ENCODE measurements around the gene P2RX1. TPM values are rescaled to one million over a fixed set of nuclear protein-coding genes. Genes with fewer than 3 reads are reported as not detected.
A peak's percentile ranks its signal among the peaks of the same experiment; 100 is the strongest.

P2RX1 gene
- total and polyA plus RNA-seq, 2 of the 4 experiments (the other 2 are of a cell fraction), result not detected

GRCh38 chr17:3921502-3922319 is 5.4 kb upstream of the P2RX1 start:
- ATAC-seq (ENCODE audit: low read depth), result no peak

More at GRCh38 chr17:3921502-3922319, 5.4 kb upstream of the P2RX1 start:
- no TSS peak for BruUV-seq (replicated peaks)
- TF ChIP-seq SMC3 (IDR thresholded peaks at IDR 0.05; ENCODE audit: low read depth, low read length), result no peak
- no peak for TF ChIP-seq MXI1 (IDR thresholded peaks at IDR 0.05; ENCODE audit: borderline replicate concordance, low read depth, low read length)
- no peak for TF ChIP-seq POLR2A (IDR thresholded peaks at IDR 0.05; ENCODE audit: low read depth, low read length)
- TF ChIP-seq BHLHE40 (IDR thresholded peaks at IDR 0.05; ENCODE audit: low read depth, low read length), result no peak
- no peak for TF ChIP-seq RFX5 (IDR thresholded peaks at IDR 0.05; ENCODE audit: low read depth, low read length)
- TF ChIP-seq MAZ (IDR thresholded peaks at IDR 0.05; ENCODE audit: borderline replicate concordance, low read depth, low read length), result no peak
- no peak for TF ChIP-seq CHD1 (IDR thresholded peaks at IDR 0.05; ENCODE audit: low read depth, low read length)
- peaks cover 8% of the 10 kb centered on the region; the same call in 1 of the 2 replicates for H3K4me1 ChIP-seq (ENCODE audit: control insufficient read depth, insufficient read depth, low read length)
- no peaks in the 10 kb centered on the region for H3K9me1 ChIP-seq (ENCODE audit: insufficient read depth, low read length)
- H4K20me1 ChIP-seq (ENCODE audit: insufficient read depth, low read length), result no peaks in the 10 kb centered on the region
- intact Hi-C loops (cut with micrococcal nuclease) (no loop called here), dilution Hi-C loops (cut with HindIII; ENCODE audit: low sequenced_read_pairs, unreplicated experiment) (no loop called here), in situ Hi-C loops (cut with MboI; ENCODE audit: low sequenced_read_pairs) (no loop called here)
- H3K9me3 ChIP-seq (ENCODE audit: control insufficient read depth, insufficient read depth, low read length), result no peaks in the 10 kb centered on the region
- H3K14ac ChIP-seq (replicated peaks; ENCODE audit: low read depth, low read length), result no peak overlapping the region
- H3K4me2 ChIP-seq (ENCODE audit: low read depth, low read length), result no peak overlapping the region
- H2AK9ac ChIP-seq (replicated peaks; ENCODE audit: low read depth, low read length, poor library complexity), result peak overlapping the region; percentile 85
- no peaks in the 10 kb centered on the region for H3K36me3 ChIP-seq (ENCODE audit: control insufficient read depth, insufficient read depth, low read length)
- no peak overlapping the region for H2BK20ac ChIP-seq (ENCODE audit: low read depth, low read length)
- ChIA-PET POLR2A (ENCODE audit: unreplicated experiment) (no interaction called here), CTCF (no interaction called here)
- no peak overlapping the region for H3K9ac ChIP-seq (ENCODE audit: low read depth, low read length)
- H3K4me3 ChIP-seq (ENCODE audit: insufficient read depth, low read depth, low read length), result no peak overlapping the region
- no peak overlapping the region for H3K18ac ChIP-seq (ENCODE audit: low read depth, low read length)
- no peak overlapping the region for H2AFZ ChIP-seq (replicated peaks; ENCODE audit: low read length, poor library complexity)
- 73% methylated on average over 7 of the region's 27 CpGs; no CpG with 5 or more reads in 1 of the 2 experiments for WGBS, 2 experiments (ENCODE audit: extremely low coverage in 2 of 2, insufficient read length in 1 of 2)
- no peak overlapping the region for H2BK15ac ChIP-seq (ENCODE audit: low read depth, low read length)
- no peak overlapping the region for H4K91ac ChIP-seq (ENCODE audit: insufficient read depth, low read depth, low read length)
- H3K27ac ChIP-seq (ENCODE audit: insufficient read depth, low read length), result no peak overlapping the region
- no peak overlapping the region for H4K8ac ChIP-seq (ENCODE audit: low read depth in 2 of 2, low read length in 2 of 2)
- no peaks in the 10 kb centered on the region for H3K79me1 ChIP-seq (ENCODE audit: low read depth in 1 of 2, low read length in 2 of 2)
- H2BK120ac ChIP-seq (ENCODE audit: low read depth, low read length), result no peak overlapping the region
- no peak overlapping the region for H3K4ac ChIP-seq (ENCODE audit: low read depth, low read length)
- no peak overlapping the region for H2AK5ac ChIP-seq (ENCODE audit: low read depth, low read length)
- H3K56ac ChIP-seq (ENCODE audit: extremely low read depth, insufficient read depth, low read length), result no peak overlapping the region
- H3K27me3 ChIP-seq (ENCODE audit: control insufficient read depth, insufficient read depth, low read length), result peaks cover 4% of the 10 kb centered on the region; the same call in 1 of the 2 replicates
- H3K23ac ChIP-seq (ENCODE audit: low read depth, low read length), result no peak overlapping the region
- no peak overlapping the region for H4K5ac ChIP-seq (ENCODE audit: low read depth, low read length)
- H2BK5ac ChIP-seq (ENCODE audit: low read depth, low read length, poor library complexity, severe bottlenecking), result no peak overlapping the region
- no peak for DNase-seq
